Fibroblast of the aortic adventitia (primary cell): ENCODE measurements around the gene FKBP1A. TPM values are rescaled to one million over a fixed set of nuclear protein-coding genes. Genes with fewer than 3 reads are reported as not detected.

ENCODE experiments used
- DNase-seq: peaks from one replicate; pipeline ENCODE4 v3.0.0-alpha.2; 2010; ENCODE audit warnings: low read depth
- H3K4me3 ChIP-seq: 2 replicates; pipeline ENCODE4 v1.5.1; 2011; ENCODE audit warnings: low read depth, mild to moderate bottlenecking, control low read depth, low read length, moderate library complexity
- CTCF ChIP-seq: IDR thresholded peaks from 2 replicates; pipeline ENCODE4 v1.5.1; 2011; ENCODE audit warnings: mild to moderate bottlenecking, low read length, control low read depth, inconsistent platforms; ENCODE audit not compliant: insufficient read depth
- total RNA-seq: library from RNA; depleted of rRNA; stranded (reverse); fragments of >200 nt; gene quantifications from 2 replicates; pipeline ENCODE4 v1.2.3, GENCODE V29; 2012; ENCODE audit warnings: low replicate concordance

Gene FKBP1A
- total RNA-seq, 1 donor = 200 TPM

- DNase-seq = no peak
- H3K4me3 ChIP-seq = no peak overlapping the region
- no peak for TF ChIP-seq CTCF
These were observed 30.4 kb downstream of the FKBP1A start for GRCh38 chr20:1362484-1362883.

GRCh38 chr20:1360094-1360846, 32.6 kb downstream of the FKBP1A start:
- DNase-seq = no peak
- no peak for TF ChIP-seq CTCF
- no peak overlapping the region for H3K4me3 ChIP-seq

GRCh38 chr20:1357921-1358671, 34.8 kb downstream of the FKBP1A start:
- H3K4me3 ChIP-seq = no peak overlapping the region
- peak; percentile 49 for DNase-seq
- no peak for TF ChIP-seq CTCF

- TF ChIP-seq CTCF = no peak
- H3K4me3 ChIP-seq = no peak overlapping the region
- DNase-seq = no peak
These were observed 38.9 kb downstream of the FKBP1A start for GRCh38 chr20:1353956-1354355.

GRCh38 chr20:1346315-1346969, 46.4 kb downstream of the FKBP1A start:
- no peak for DNase-seq
- no peak for TF ChIP-seq CTCF
- no peak overlapping the region for H3K4me3 ChIP-seq

- TF ChIP-seq CTCF = no peak
These were observed 47.1 kb downstream of the FKBP1A start for GRCh38 chr20:1345756-1346093.

More at GRCh38 chr20:1345756-1346093, 47.1 kb downstream of the FKBP1A start:
- DNase-seq = no peak
- H3K4me3 ChIP-seq = no peak overlapping the region
